Stimulated activated CD4-positive, alpha-beta T cell treated with anti-CD3 and anti-CD28 coated beads, Interleukin-12 subunit alpha, Interleukin-12 subunit beta, amount 100 ng/mL, for 48 hours (primary cell): ENCODE data around the gene ZG16.

ENCODE experiments used
- DNase-seq, 3 donors: peaks; one replicate each; pipeline ENCODE4 v3.0.0-alpha.2; 2020; ENCODE audit warnings: low read depth in 2 of 3, low spot score in 1 of 3

The ZG16 gene

DNA sequence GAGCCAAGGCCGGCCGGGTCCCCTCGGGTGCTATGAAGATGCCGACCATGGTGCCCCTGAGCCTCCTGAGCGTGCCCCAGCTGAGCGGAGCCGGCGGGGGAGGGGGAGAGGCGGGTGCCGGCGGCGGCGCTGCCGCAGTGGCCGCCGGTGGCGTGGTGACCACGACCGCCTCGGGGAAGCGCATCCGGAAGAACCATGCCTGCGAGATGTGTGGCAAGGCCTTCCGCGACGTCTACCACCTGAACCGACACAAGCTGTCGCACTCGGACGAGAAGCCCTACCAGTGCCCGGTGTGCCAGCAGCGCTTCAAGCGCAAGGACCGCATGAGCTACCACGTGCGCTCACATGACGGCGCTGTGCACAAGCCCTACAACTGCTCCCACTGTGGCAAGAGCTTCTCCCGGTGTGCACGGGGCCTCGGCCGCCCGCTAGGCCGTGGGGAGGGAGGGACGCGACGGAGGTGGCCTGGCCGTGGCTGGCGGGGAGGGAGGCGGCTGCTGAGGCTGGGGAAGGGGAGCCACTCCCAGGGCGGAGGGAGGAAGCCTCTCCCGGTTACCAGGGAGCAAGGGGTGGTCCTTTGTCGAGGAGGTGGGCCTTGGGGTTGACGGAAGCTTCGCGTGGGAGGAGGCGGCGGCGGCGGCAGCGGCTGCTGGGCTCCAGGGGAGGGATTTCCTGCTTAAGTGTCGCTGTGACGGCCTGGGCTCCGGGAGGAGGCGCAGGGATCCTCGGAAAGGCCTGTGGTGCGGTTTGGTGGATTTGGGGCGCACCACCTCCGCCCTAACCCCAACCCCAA is 29.6 kb downstream of the ZG16 start:
- peak; percentile 80 to 88 (median 85) for DNase-seq

GRCh38 chr16:29808219-29808900 is 30.3 kb downstream of the ZG16 start:
- DNase-seq: no peak

DNA sequence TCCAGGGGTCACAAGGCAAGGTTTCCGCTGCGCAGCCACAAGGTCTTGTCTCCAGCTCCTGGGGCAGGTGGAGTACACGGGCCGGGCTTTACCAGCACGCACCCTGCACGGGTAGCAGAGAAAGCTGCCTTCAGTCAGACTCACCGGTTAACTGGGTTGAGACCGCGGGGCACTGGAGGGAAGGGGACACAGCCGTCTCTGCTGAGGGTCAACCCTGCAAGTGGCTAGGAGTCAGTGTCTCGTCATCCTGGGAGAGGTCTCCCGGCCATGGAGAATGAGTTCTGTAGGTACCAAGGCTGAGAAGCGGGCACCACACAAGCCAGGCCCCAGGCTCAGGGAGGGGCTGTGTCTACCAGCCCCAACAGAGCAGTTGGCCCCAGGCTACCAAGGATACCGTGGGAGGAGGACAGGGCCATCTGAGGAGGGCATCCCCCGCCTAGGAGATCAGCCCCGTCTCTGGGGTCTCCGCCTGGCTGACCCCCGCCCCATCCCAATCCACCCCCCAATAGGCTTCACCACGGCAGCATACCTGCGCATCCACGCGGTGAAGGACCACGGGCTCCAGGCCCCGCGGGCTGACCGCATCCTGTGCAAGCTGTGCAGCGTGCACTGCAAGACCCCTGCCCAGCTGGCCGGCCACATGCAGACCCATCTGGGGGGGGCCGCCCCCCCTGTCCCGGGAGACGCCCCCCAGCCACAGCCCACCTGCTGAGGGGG is 31.1 kb downstream of the ZG16 start:
- DNase-seq: no peak

- DNase-seq: no peak
Observed at GRCh38 chr16:29809850-29810698, 32.0 kb downstream of the ZG16 start.

GRCh38 chr16:29810699-29811169 is 32.7 kb downstream of the ZG16 start:
- no peak for DNase-seq

- DNase-seq: peak in 2 of 3 donors; percentile 70 to 82
Observed at GRCh38 chr16:29811170-29811895, 33.3 kb downstream of the ZG16 start.

GRCh38 chr16:29811896-29812665 is 34.0 kb downstream of the ZG16 start, which contains the start of gene PRRT2:
Gene PRRT2 (plus strand): TSS chr16:29812193. CDS start chr16:29813055, 862 bp downstream.
- peak in 1 of 3 donors; percentile 48 for DNase-seq

DNA sequence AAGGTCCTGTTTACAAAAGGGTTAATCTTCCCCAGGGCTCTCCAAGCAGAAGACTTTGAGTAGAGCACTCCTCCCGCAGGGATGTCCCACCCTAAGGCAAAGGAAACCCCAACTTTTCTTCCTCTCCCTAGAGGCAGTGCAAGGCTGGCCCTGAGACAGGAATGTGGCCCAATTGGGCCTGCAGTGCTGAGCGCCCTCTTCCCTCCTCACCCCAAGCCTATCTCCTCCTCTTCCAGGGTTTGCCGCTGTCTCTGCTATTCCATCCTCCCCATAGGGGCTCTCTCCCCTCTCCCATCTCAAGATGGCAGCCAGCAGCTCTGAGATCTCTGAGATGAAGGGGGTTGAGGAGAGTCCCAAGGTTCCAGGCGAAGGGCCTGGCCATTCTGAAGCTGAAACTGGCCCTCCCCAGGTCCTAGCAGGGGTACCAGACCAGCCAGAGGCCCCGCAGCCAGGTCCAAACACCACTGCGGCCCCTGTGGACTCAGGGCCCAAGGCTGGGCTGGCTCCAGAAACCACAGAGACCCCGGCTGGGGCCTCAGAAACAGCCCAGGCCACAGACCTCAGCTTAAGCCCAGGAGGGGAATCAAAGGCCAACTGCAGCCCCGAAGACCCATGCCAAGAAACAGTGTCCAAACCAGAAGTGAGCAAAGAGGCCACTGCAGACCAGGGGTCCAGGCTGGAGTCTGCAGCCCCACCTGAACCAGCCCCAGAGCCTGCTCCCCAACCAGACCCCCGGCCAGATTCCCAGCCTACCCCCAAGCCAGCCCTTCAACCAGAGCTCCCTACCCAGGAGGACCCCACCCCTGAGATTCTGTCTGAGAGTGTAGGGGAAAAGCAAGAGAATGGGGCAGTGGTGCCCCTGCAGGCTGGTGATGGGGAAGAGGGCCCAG is 34.9 kb downstream of the ZG16 start:
- DNase-seq: no peak

- DNase-seq: no peak
Observed at GRCh38 chr16:29813644-29814562, 35.8 kb downstream of the ZG16 start.

- no peak for DNase-seq
Observed at GRCh38 chr16:29814592-29814991, 36.5 kb downstream of the ZG16 start.

DNA sequence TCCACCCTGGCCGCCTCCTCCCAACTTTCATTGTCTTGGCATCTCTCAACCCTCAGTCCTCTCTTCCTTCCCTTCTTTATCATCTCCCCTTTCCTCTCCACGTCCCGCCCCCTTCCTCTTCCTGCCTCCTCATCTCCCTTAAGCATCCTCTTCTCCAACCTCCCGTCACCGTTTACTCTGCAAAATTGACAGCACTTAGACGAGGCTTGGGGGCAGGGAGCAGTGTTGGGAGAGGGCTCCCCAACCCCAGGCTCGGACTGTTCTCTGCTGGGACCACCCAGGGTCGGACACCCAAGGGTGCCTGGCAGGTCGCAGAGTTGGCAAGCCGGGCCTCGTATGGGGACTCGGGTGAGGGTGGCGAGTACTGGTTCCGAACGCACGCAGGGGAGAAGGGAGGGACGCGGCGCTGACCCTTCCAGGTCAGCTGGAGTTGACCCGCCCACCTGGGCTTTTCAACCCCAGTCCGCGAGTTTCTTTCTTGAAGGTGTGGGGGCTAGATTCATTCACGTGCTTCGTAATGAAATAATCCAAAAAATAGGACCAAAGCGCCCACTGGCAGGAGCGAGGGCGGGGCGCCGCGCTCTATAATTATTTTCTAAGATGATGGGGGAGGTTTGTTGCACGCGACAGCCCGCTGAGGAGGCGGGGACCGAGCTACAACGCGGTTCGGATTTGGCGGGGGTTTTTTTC is 37.1 kb downstream of the ZG16 start:
- no peak for DNase-seq

DNA sequence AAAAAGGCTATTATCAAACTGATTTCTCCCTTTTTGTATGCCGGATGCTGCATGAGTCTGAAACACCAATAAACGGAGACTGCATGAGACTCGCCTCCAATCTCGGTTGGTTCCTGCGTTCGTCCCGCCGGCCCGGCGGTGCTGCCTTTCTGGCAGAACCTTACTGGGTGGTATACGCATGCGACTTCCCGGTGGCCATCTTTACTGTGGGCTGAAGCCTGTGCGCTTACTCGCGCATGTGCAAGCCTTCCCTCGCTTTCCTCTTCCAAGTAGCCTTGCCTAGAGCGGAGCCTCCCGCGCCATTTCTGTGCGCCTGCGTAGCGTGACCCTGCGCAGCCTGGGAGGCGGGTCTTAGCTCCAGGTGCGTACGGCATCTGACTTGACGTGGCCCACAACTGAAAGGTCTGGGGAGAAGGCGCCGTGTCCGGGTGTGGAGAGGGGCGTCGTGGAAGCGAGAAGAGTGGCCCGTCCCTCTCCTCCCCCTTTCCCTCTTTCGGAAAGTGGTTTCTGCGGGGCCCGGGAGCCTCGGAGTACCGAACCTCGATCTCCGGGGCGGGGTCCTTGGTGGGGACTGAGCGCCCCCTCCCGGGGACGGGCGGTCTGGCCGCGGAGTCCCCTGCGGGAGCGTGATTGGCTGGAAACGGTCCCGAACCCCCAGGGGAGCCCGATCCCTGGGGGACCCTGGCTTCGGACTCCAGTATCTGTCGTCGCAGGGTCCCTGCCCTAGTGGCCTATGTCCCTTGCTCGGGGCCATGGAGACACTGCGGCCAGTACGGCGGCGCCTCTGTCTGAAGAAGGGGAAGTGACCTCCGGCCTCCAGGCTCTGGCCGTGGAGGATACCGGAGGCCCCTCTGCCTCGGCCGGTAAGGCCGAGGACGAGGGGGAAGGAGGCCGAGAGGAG is 38.0 kb downstream of the ZG16 start, which contains the start of gene PAGR1:
TSS of gene PAGR1 (plus strand) at position 360 of the 901 bp plus-strand sequence. CDS start at position 734, 374 bp downstream.
- DNase-seq: peak; percentile 97 to 99 (median 98)

DNA sequence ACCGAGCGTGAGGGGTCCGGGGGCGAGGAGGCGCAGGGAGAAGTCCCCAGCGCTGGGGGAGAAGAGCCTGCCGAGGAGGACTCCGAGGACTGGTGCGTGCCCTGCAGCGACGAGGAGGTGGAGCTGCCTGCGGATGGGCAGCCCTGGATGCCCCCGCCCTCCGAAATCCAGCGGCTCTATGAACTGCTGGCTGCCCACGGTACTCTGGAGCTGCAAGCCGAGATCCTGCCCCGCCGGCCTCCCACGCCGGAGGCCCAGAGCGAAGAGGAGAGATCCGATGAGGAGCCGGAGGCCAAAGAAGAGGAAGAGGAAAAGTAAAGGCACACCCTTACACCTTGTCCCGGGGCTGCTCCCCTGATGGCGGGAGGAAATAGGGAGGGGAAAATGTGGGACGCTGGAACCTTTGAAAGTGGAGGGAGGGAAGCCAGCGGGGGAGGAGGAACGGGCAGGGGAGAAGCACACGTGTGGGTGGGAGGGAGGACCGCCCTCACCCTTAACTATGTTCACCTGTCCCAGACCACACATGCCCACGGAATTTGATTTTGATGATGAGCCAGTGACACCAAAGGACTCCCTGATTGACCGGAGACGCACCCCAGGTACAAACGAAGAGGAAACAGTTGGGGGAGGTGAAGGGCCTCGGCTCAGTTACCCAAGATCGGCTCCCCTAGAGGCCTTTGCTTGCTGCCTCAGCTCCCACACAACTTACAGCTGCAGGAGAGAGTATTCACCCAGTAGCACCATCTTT is 38.8 kb downstream of the ZG16 start:
- DNase-seq: peak in 1 of 3 donors; percentile 67

DNA sequence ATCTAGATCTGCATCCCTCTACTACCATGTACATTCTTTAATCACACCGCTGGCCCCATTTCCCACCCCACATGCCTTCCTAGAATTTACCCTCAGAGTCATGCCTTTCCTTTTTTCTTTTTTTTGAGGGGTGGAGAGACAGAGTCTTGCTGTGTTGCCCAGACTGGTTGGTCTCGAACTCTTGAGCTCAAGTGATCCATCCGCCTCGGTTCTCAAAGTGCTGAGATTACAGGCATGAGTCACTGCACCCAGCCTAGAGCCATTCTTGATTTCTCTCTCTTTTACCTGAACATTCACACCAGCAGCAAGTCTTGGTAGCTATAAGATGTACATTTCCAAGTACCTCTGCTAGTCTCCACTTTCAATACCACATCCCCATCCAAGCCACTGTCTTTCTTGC is 40.0 kb downstream of the ZG16 start:
- DNase-seq: no peak

DNA sequence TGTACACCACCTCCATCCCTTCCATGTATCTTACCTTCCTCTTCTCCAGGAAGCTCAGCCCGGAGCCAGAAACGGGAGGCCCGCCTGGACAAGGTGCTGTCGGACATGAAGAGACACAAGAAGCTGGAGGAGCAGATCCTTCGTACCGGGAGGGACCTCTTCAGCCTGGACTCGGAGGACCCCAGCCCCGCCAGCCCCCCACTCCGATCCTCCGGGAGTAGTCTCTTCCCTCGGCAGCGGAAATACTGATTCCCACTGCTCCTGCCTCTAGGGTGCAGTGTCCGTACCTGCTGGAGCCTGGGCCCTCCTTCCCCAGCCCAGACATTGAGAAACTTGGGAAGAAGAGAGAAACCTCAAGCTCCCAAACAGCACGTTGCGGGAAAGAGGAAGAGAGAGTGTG is 41.5 kb downstream of the ZG16 start:
- DNase-seq: no peak
